K562 (cell line): ENCODE data around the gene AGK.

Experiments used
- BRCA1 ChIP-seq, 2 experiments: fragments of 450-650 bp in 1 of 2; sonication (generic) in 1 of 2; formaldehyde crosslinking in 1 of 2; IDR thresholded peaks; 2 replicates each; pipeline versions ENCODE4 v1.5.0 to v1.6.1; 2017 to 2020; ENCODE audit warnings: mild to moderate bottlenecking in 1 of 2, missing genetic modification reagents in 1 of 2
- CCAR2 ChIP-seq: fragments of 200-400 bp; formaldehyde crosslinking; IDR thresholded peaks from 2 replicates; pipeline ENCODE4 v1.6.1; 2017; ENCODE audit warnings: mild to moderate bottlenecking, low read depth, low read length
- GTF2F1 ChIP-seq: IDR thresholded peaks from 2 replicates; pipeline ENCODE4 v1.6.1; 2011; ENCODE audit warnings: low read depth, low read length, improper control_type of control experiment
- POLR2A ChIP-seq: fragments of 450-650 bp; conservative IDR thresholded peaks from 2 replicates; pipeline ENCODE4 v1.6.1; 2016
- TAF9B ChIP-seq: fragments of 450-650 bp; IDR thresholded peaks from 2 replicates; pipeline ENCODE4 v1.6.1; 2018; ENCODE audit warnings: mild to moderate bottlenecking; ENCODE audit not compliant: partially characterized antibody
- YY1 ChIP-seq, 3 experiments: IDR thresholded peaks; 2 replicates each; pipeline ENCODE4 v1.6.1; 2011; ENCODE audit warnings: low read length in 2 of 3, mild to moderate bottlenecking in 2 of 3, moderate library complexity in 2 of 3, borderline replicate concordance in 1 of 3, control low read depth in 1 of 3, low read depth in 1 of 3; ENCODE audit not compliant: insufficient read depth in 3 of 3, insufficient replicate concordance in 2 of 3, control insufficient read depth in 1 of 3, insufficient read length in 1 of 3; ENCODE audit errors: extremely low read depth in 1 of 3
- ZSCAN29 ChIP-seq: fragments of 450-650 bp; IDR thresholded peaks from 2 replicates; pipeline ENCODE4 v1.6.1; 2017
- TF ChIP-seq, protein P1 (sequence below): IDR thresholded peaks from 2 replicates; pipeline ENCODE4 v1.6.1; 2011; ENCODE audit warnings: borderline replicate concordance, low read depth, mild to moderate bottlenecking, moderate library complexity, low read length; ENCODE audit not compliant: insufficient read depth, poor library complexity, severe bottlenecking
- TF ChIP-seq, protein P2 (sequence below), 3 experiments: IDR thresholded peaks in 2 of 3; conservative IDR thresholded peaks in 1 of 3; 2 replicates each; pipeline ENCODE4 v1.5.1; 2011 to 2012; ENCODE audit warnings: low read length in 3 of 3, mild to moderate bottlenecking in 3 of 3, control low read depth in 2 of 3, improper control_type of control experiment in 1 of 3, inconsistent platforms in 1 of 3, low read depth in 1 of 3, mixed read lengths in 1 of 3, moderate library complexity in 1 of 3; ENCODE audit not compliant: insufficient read depth in 2 of 3

DNA sequence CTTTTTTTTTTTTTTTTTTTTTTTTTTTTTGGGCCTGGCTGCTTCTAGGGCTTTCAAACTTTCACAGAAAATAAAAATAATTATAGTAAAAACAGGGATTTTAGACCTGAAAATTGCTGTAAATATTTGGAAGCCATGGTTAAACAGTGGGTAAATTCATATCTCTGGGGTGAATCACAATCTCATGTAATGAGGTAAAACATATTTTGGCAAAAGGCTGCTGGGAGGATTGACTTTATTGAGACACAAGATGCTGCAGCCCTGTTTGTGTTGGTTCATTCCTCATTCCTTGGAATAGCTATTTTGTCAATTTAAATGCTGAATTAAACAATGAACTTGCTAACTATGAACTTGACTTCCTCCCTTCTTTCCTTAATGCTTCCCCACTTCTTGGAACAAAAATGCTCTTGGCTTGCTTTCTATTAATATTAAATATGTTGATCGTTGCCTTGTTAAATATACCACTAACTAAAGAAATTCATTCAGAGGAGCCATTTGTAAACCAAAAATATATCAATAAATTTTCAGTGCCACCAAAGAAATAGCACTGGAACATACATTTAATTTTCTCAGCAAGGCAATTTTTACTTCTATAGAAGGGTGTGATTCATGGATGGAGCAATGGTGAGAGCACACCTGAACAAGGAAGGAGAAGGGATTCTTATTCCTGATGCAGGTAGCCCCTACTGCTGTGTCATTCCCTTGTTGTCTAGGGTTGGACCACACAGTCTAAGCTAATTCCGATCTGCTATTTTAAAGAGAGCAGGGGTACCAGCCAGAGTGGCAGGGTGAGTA lies 24.6 kb downstream of the AGK start:
- TF ChIP-seq, protein P1, sequence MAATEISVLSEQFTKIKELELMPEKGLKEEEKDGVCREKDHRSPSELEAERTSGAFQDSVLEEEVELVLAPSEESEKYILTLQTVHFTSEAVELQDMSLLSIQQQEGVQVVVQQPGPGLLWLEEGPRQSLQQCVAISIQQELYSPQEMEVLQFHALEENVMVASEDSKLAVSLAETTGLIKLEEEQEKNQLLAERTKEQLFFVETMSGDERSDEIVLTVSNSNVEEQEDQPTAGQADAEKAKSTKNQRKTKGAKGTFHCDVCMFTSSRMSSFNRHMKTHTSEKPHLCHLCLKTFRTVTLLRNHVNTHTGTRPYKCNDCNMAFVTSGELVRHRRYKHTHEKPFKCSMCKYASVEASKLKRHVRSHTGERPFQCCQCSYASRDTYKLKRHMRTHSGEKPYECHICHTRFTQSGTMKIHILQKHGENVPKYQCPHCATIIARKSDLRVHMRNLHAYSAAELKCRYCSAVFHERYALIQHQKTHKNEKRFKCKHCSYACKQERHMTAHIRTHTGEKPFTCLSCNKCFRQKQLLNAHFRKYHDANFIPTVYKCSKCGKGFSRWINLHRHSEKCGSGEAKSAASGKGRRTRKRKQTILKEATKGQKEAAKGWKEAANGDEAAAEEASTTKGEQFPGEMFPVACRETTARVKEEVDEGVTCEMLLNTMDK = no peak
- TF ChIP-seq YY1 (IDR thresholded peaks at IDR 0.05; ENCODE audit: borderline replicate concordance in 1 of 3, control insufficient read depth in 1 of 3, extremely low read depth in 1 of 3, insufficient read depth in 3 of 3, insufficient read length in 1 of 3, insufficient replicate concordance in 2 of 3, low read depth in 1 of 3, low read length in 2 of 3) (no peak), GTF2F1 (no peak), CCAR2 (no peak), ZSCAN29 (no peak), BRCA1 (IDR thresholded peaks at IDR 0.05) (no peak), BRCA1 (CRISPR knock-in tag; IDR thresholded peaks at IDR 0.05) (no peak), POLR2A (no peak), TAF9B (no peak)
- TF ChIP-seq, protein P2, sequence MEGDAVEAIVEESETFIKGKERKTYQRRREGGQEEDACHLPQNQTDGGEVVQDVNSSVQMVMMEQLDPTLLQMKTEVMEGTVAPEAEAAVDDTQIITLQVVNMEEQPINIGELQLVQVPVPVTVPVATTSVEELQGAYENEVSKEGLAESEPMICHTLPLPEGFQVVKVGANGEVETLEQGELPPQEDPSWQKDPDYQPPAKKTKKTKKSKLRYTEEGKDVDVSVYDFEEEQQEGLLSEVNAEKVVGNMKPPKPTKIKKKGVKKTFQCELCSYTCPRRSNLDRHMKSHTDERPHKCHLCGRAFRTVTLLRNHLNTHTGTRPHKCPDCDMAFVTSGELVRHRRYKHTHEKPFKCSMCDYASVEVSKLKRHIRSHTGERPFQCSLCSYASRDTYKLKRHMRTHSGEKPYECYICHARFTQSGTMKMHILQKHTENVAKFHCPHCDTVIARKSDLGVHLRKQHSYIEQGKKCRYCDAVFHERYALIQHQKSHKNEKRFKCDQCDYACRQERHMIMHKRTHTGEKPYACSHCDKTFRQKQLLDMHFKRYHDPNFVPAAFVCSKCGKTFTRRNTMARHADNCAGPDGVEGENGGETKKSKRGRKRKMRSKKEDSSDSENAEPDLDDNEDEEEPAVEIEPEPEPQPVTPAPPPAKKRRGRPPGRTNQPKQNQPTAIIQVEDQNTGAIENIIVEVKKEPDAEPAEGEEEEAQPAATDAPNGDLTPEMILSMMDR (IDR thresholded peaks at IDR 0.05 in 2 of 3, conservative IDR thresholded peaks at IDR 0.05 in 1 of 3; ENCODE audit: insufficient read depth in 2 of 3, low read depth in 1 of 3, low read length in 3 of 3) = no peak
